ENCODE results near the gene KCNG2.

The KCNG2 gene

GRCh38 chr18:79928563-79928960, 130.8 kb downstream of the KCNG2 start:
- DNase-seq: no peak

- no peak for DNase-seq
Measured at GRCh38 chr18:79930020-79930642, 132.4 kb downstream of the KCNG2 start.

- DNase-seq: no peak
Measured at GRCh38 chr18:79931475-79931874, 133.7 kb downstream of the KCNG2 start.

GRCh38 chr18:79932907-79933306, 135.2 kb downstream of the KCNG2 start:
- DNase-seq: no peak

- DNase-seq: no peak
Measured at GRCh38 chr18:79933765-79934164, 136.0 kb downstream of the KCNG2 start.

- no peak for DNase-seq
Measured at GRCh38 chr18:79934311-79935097, 136.8 kb downstream of the KCNG2 start.

GRCh38 chr18:79935098-79935480, 137.4 kb downstream of the KCNG2 start:
- no peak for DNase-seq

GRCh38 chr18:79935499-79935898, 137.8 kb downstream of the KCNG2 start:
- DNase-seq: no peak

- no peak for DNase-seq
Measured at GRCh38 chr18:79935925-79936324, 138.2 kb downstream of the KCNG2 start.

- DNase-seq: no peak
Measured at GRCh38 chr18:79936641-79937040, 138.9 kb downstream of the KCNG2 start.

GRCh38 chr18:79937103-79937860, 139.5 kb downstream of the KCNG2 start:
- DNase-seq: no peak

- no peak for DNase-seq
Measured at GRCh38 chr18:79938196-79938595, 140.5 kb downstream of the KCNG2 start.

GRCh38 chr18:79939096-79939495, 141.4 kb downstream of the KCNG2 start:
- DNase-seq: no peak

- DNase-seq: no peak
Measured at GRCh38 chr18:79940126-79940813, 142.5 kb downstream of the KCNG2 start.

GRCh38 chr18:79940814-79941472, 143.2 kb downstream of the KCNG2 start:
- no peak for DNase-seq

GRCh38 chr18:79941473-79942119, 143.9 kb downstream of the KCNG2 start:
- DNase-seq: no peak

- DNase-seq: no peak
Measured at GRCh38 chr18:79942211-79942610, 144.5 kb downstream of the KCNG2 start.

GRCh38 chr18:79942786-79943607, 145.3 kb downstream of the KCNG2 start:
- no peak for DNase-seq

- DNase-seq: no peak
Measured at GRCh38 chr18:79943608-79944125, 145.9 kb downstream of the KCNG2 start.

GRCh38 chr18:79944126-79944731, 146.5 kb downstream of the KCNG2 start:
- DNase-seq: peak; percentile 42

- DNase-seq: no peak
Measured at GRCh38 chr18:79944746-79945117, 147.0 kb downstream of the KCNG2 start.
